Activated CD4-positive, alpha-beta T cell treated with anti-CD3 and anti-CD28 coated beads, Interleukin-2, amount 10 ng/mL, durations not matched to agents 24 days and 14 days (primary cell): ENCODE data around the gene RFPL4A. TPM values are rescaled to one million over a fixed set of nuclear protein-coding genes. Genes with fewer than 3 reads are reported as not detected.
"Not testable (repeated sequence)": the region's sequence is repeated elsewhere in the genome, so short reads cannot be mapped to it uniquely, and the experiment has no call there.

ENCODE experiments used
- DNase-seq: peaks from one replicate; pipeline ENCODE4 v3.0.0; 2022
- H3K27ac Mint-ChIP-seq: one replicate; pipeline ENCODE4 v1.8.0; 2022; ENCODE audit warnings: mild to moderate bottlenecking, mixed read lengths
- H3K27me3 Mint-ChIP-seq: one replicate; pipeline ENCODE4 v1.8.0; 2022; ENCODE audit warnings: mixed read lengths
- H3K36me3 Mint-ChIP-seq: one replicate; pipeline ENCODE4 v1.8.0; 2022; ENCODE audit warnings: low read depth, mild to moderate bottlenecking, mixed read lengths
- H3K4me1 Mint-ChIP-seq: one replicate; pipeline ENCODE4 v1.8.0; 2021; ENCODE audit warnings: mixed read lengths
- H3K4me3 Mint-ChIP-seq: one replicate; pipeline ENCODE4 v1.8.0; 2022; ENCODE audit warnings: mild to moderate bottlenecking, moderate library complexity, mixed read lengths
- H3K9me3 Mint-ChIP-seq: one replicate; pipeline ENCODE4 v1.8.0; 2021; ENCODE audit warnings: mixed read lengths
- intact Hi-C: fragments of 100-400 bp; cut with micrococcal nuclease; formaldehyde crosslinking; loops from one replicate; pipeline ENCODE4 v1.15.1; 2023
- total RNA-seq: library from RNA; stranded (reverse); gene quantifications from 2 replicates; pipeline ENCODE4 v1.2.3, GENCODE V29; 2022

Gene RFPL4A
- total RNA-seq, result not detected in 2 replicates

DNA sequence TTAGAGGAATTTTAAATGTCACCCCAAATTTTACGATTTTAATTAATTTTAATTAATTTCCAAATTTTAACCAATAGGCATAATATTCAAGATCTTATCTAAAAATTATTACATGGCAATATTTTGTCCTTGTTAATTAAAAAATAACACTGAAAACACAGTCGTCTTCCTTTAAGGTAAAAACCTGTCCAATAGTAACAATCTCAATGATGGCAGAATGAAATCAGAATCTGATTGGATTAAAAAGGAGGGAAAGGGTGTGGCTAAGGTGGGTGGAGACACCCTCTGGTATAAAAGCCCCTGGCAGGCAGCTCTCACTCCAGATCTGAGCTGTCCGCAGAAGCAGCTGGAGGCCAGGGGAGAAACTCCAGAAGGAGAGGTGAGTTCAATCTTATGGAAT is at the start of gene RFPL4A:
Gene RFPL4A, plus strand, starts transcription at position 301 of the 400 bp plus-strand sequence. CDS start 2,704 bp downstream, outside the sequence.
- not testable (repeated sequence) for H3K9me3 Mint-ChIP-seq, H3K36me3 Mint-ChIP-seq, H3K4me1 Mint-ChIP-seq

DNA sequence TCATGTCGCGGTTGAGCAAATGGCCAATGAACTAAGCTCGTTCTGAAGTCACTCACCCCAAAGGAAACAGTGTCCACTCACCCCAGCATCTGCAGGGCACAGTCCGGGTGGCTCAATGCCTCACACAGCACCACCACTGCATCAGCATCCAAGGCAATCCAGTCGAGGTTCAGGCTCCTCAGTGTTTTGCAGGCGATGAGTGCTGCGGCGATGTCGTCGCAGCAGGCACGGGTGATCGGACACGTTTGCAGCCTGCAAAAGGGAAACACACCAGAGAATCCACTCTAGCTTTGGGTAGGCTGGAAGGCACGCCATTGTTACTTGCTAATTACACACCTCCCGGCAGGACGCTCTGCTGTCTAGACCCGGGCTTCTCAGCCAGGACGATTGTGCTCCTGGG is 47.2 kb upstream of the RFPL4A start:
- Mint-ChIP-seq H3K27ac (no peak overlapping the region), H3K9me3 (peaks cover 8% of the 10 kb centered on the region), H3K27me3 (no peaks in the 10 kb centered on the region), H3K36me3 (peaks cover 3% of the 10 kb centered on the region), H3K4me3 (no peak overlapping the region), H3K4me1 (no peaks in the 10 kb centered on the region)
- intact Hi-C loops, result no loop called here
- no peak for DNase-seq

More for the DNA sequence above, at the start of gene RFPL4A:
- intact Hi-C loops, DNase-seq, H3K4me3 Mint-ChIP-seq, H3K27ac Mint-ChIP-seq, H3K27me3 Mint-ChIP-seq: not testable (repeated sequence)

DNA sequence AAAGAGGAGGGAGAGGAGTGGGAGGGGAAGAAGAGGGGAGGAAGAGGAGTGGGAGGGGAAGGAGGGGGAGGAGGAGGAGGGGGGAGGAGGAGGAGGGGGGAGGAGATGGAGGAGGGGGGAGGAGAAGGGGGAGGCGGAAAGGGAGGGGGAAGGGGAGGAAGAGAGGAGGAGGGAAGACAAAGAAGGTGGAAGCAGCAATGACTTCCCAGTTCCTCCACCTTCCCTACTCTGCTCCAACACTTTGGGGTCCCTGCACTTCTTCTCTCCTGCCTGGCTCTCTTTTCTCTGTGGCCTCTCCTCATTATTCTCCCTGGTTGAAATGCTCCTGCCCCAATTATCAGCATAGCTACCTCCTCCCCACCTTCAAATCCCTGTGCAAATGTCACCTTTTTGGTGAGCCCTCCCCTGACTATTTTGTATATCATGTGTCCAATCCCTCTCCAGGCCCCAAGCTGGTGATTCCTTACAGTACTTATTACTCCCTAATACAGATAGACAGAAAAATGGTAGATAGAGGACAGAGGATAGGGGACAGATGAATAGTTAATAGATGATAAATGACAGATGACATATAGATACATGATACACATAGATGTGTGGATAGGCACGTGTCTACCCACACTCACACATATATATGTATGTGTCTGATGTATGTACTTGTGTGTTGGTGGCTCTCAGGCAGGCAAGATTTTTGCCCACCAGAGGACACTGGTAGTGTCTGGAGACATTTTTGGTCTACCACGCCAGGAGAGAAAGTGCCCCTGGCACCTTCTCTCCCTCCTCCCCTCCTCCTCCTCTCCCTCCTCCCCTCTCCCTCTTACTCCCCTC is 45.9 kb upstream of the RFPL4A start:
- intact Hi-C loops, result no loop called here
- no peak for DNase-seq
- Mint-ChIP-seq H3K27ac (no peak overlapping the region), H3K27me3 (no peaks in the 10 kb centered on the region), H3K36me3 (peaks cover 3% of the 10 kb centered on the region), H3K4me3 (no peak overlapping the region), H3K9me3 (peaks cover 8% of the 10 kb centered on the region), H3K4me1 (no peaks in the 10 kb centered on the region)

DNA sequence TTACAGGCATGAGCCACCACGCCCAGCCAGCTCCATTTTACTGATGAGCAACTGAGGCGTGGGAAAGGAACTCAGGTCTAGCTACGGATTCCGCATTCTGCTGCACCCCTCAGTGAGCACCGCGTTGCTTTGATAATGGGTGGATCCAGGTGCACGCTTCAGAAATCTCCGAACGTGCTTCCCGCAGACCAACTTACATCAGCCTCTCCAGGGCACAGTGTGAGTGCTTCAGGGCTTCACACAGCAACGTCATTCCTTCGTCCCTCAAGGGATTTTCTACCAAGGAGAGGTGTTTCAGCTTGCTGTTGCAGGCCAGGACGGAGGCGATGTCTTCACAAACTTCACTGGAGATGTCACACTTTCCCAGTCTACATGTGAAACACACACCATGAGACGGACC is 42.4 kb upstream of the RFPL4A start:
- no peak for DNase-seq
- no peaks in the 10 kb centered on the region for H3K4me1 Mint-ChIP-seq
- no peak overlapping the region for H3K27ac Mint-ChIP-seq
- peaks cover 1% of the 10 kb centered on the region for H3K27me3 Mint-ChIP-seq
- H3K4me3 Mint-ChIP-seq, result no peak overlapping the region
- intact Hi-C loops, result no loop called here
- peaks cover 3% of the 10 kb centered on the region for H3K36me3 Mint-ChIP-seq
- H3K9me3 Mint-ChIP-seq, result peaks cover 20% of the 10 kb centered on the region

DNA sequence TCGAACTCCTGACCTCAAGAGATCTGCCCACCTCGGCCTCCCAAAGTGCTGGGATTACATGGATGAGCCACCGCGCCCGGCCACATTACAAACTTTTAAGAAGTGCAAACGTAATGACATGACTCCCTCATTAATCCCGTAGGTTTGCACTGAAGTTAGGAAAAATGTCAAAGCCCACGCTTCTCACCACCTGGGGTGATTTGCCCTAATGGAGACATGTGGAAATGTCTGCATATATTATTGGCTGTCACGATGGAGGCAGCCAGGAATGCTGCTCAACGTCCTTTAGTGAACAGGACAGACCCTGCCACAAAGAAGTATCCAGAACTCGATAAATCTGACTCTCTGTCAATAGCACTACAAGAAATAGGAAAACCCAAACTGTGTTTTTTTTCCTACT is 41.6 kb upstream of the RFPL4A start:
- Mint-ChIP-seq H3K27me3 (peaks cover 1% of the 10 kb centered on the region), H3K4me1 (no peaks in the 10 kb centered on the region), H3K36me3 (peaks cover 3% of the 10 kb centered on the region), H3K9me3 (peaks cover 23% of the 10 kb centered on the region), H3K4me3 (no peak overlapping the region), H3K27ac (no peak overlapping the region)
- DNase-seq, result no peak
- intact Hi-C loops, result no loop called here

DNA sequence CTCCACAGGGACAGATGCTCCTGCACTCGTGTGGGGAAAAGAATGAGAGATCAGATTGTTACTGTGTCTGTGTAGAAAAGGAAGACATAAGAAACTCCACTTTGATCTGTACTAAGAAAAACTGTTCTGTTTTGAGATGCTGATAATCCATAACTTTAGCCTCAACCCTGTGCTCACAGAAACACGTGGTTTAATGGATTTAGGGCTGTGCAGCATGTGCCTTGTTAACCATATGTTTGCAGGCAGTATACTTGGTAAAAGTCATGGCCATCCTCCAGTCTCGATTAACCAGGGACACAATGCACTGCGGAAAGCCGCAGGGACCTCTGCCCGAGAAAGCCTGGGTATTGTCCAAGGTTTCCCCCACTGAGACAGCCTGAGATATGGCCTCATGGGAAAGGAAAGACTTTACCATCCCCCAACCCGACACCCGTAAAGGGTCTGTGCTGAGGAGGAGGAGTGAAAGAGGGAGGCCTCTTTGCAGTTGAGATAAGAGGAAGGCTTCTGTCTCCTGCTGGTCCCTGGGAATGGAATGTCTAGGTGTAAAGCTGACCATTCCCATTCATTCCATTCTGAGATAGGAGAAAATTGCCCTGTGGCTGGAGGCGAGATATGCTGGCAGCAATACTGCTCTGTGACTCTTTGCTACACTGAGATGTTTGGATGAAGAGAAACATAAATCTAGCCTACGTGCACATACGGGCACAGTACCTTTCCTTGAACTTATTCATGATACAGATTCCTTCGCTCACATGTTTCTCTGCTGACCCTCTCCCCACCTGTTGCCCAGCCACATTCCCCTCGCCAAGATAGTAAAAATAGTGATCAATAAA is 40.8 kb upstream of the RFPL4A start:
- H3K4me3 Mint-ChIP-seq, H3K4me1 Mint-ChIP-seq, H3K27ac Mint-ChIP-seq, DNase-seq, intact Hi-C loops, H3K27me3 Mint-ChIP-seq, H3K36me3 Mint-ChIP-seq: not testable (repeated sequence)
- H3K9me3 Mint-ChIP-seq, result peaks cover 26% of the 10 kb centered on the region

DNA sequence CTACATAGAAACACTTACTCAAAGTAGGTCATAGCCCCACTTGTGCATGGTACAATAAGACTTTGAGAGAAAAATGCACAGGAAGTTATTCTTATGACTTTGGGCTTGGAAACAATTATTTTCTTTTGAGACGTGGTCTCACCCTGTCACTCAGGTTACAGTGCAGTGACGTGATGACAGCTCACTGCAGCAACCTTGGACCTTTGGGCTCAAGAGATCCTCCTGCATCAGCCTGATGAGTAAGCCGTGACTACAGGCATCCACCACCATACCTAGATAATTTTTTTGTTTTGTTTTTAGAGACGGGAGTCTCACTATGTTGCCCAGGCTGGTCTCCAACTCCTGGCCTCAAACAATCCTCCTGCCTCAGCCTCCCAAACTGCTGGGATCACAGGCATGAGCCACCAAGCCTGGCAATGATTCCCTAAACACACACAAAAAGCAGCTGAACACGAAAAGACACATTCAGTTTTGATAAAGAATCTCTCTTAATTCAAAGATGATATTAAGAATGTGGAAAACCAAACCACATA is 38.6 kb upstream of the RFPL4A start:
- no peak for DNase-seq
- Mint-ChIP-seq H3K27ac (no peak overlapping the region), H3K9me3 (peaks cover 26% of the 10 kb centered on the region), H3K4me3 (no peak overlapping the region), H3K27me3 (peaks cover 1% of the 10 kb centered on the region), H3K36me3 (no peaks in the 10 kb centered on the region), H3K4me1 (no peaks in the 10 kb centered on the region)
- intact Hi-C loops, result no loop called here

DNA sequence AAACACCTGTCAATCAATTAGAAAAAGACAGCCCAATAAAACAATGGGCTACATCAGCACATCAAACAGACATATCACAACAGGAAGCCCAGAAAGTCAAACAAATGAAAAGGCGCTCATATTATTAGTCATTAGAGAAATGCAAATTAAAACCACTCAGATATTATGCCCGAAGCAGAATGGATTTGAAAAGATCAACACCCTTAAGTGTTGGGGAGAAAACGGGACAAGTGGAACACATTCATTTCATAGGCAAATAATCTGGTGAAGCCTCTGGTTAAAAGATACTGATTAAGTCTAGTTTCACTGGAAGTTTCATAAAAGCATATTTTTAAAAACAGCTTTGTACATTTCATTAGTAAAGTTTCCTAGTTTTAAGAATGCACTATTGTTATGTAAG is 38.1 kb upstream of the RFPL4A start:
- H3K36me3 Mint-ChIP-seq, result no peaks in the 10 kb centered on the region
- H3K9me3 Mint-ChIP-seq, result peaks cover 26% of the 10 kb centered on the region
- H3K27ac Mint-ChIP-seq, result no peak overlapping the region
- DNase-seq, result no peak
- intact Hi-C loops, result no loop called here
- peaks cover 1% of the 10 kb centered on the region for H3K27me3 Mint-ChIP-seq
- H3K4me1 Mint-ChIP-seq, result no peaks in the 10 kb centered on the region
- H3K4me3 Mint-ChIP-seq, result no peak overlapping the region

DNA sequence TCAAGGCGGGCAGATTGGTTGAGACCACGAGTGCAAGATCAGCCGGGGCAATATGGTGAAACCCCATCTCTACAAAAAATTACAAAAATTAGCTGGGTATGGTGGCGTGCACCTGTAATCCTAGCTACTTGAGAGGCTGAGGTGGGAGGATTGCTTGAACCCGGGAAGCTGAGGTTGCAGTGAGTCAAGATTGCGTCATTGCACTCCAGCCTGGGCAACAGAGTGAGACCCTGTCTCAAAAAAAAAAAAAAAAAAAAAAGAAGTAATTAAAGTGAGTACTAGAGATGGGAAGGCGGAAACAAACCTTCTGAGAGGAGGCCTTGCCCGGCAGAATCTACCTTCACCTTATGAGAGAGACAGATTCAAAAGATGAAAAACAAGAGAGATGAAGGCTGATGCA is 35.4 kb upstream of the RFPL4A start:
- peaks cover 1% of the 10 kb centered on the region for H3K27me3 Mint-ChIP-seq
- no peaks in the 10 kb centered on the region for H3K4me1 Mint-ChIP-seq
- intact Hi-C loops, result no loop called here
- H3K9me3 Mint-ChIP-seq, result peaks cover 25% of the 10 kb centered on the region
- DNase-seq, result no peak
- no peak overlapping the region for H3K4me3 Mint-ChIP-seq
- H3K27ac Mint-ChIP-seq, result no peak overlapping the region
- H3K36me3 Mint-ChIP-seq, result no peaks in the 10 kb centered on the region

DNA sequence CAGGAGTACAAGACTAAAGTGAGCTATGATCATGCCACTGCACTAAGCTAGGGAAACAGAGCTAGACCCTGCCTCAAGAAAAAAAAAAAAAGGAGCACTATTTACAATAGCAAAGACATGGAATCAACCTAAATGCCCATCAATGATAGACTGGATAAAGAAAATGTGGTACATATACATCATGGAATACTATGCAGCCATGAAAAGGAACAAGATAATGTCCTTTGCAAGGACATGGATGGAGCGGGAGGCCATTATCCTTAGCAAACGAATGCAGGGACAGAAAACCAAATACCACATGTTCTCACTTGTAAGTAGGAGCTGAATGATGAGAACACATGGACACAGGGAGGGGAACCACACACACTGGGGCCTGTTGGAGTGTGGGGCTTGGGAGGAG is 28.5 kb upstream of the RFPL4A start:
- intact Hi-C loops, H3K27ac Mint-ChIP-seq, H3K4me1 Mint-ChIP-seq, H3K36me3 Mint-ChIP-seq, H3K4me3 Mint-ChIP-seq, H3K27me3 Mint-ChIP-seq, DNase-seq: not testable (repeated sequence)
- H3K9me3 Mint-ChIP-seq, result peaks cover 14% of the 10 kb centered on the region

DNA sequence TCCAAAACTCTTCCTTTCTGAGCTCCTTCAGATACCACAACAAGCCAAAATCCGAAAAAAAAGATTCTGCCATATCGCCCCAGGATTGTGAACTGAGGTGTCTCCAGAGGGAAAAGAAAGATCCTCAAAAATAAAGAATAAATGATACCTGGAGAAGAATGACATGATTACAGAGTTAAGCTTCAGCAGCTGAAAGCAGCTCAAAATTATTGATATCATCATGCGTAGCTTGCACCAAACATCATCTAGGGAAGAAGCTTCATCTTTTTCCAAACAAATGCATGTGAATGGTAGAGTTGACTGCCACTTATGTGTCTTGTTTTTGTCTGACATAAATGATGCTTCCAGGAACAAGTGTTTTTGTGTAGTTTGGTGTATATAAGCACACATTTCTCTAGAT is 20.6 kb upstream of the RFPL4A start, which contains the start of gene NLRP9:
Gene NLRP9, minus strand, starts transcription at position 101 of the 400 bp plus-strand sequence. Its CDS starts 28 bp downstream, at position 73.
- Mint-ChIP-seq H3K27ac (no peak within 1 kb of the TSS), H3K9me3 (peaks cover 6% of the 10 kb centered on the region), H3K27me3 (no peaks in the 10 kb centered on the region), H3K36me3 (no peaks in the 10 kb centered on the region), H3K4me1 (no peaks in the 10 kb centered on the region), H3K4me3 (no peak within 1 kb of the TSS)
- no peak for DNase-seq
- intact Hi-C loops, result no loop called here

DNA sequence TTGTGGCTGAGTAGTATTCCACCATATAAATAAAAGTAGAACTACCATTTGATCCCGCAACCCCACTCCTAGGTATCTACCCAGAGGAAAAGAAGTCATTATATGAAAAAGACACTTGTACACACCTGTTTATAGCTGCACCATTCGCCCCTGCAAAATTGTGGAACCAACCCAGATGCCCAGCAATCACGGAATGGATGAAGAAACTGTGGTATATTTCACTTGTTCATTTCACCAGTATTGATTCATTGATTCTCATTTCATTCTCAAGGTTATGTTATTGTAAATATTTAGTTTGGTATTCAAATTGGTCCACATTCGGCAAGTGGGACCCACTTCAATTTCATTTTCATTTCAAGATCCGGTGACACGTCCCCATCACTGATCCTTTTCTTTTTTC is 8.2 kb upstream of the RFPL4A start:
- Mint-ChIP-seq H3K9me3 (peaks cover 2% of the 10 kb centered on the region), H3K27ac (no peak overlapping the region), H3K4me1 (no peaks in the 10 kb centered on the region), H3K36me3 (no peaks in the 10 kb centered on the region), H3K4me3 (no peak overlapping the region), H3K27me3 (no peaks in the 10 kb centered on the region)
- DNase-seq, result no peak
- intact Hi-C loops, result no loop called here

DNA sequence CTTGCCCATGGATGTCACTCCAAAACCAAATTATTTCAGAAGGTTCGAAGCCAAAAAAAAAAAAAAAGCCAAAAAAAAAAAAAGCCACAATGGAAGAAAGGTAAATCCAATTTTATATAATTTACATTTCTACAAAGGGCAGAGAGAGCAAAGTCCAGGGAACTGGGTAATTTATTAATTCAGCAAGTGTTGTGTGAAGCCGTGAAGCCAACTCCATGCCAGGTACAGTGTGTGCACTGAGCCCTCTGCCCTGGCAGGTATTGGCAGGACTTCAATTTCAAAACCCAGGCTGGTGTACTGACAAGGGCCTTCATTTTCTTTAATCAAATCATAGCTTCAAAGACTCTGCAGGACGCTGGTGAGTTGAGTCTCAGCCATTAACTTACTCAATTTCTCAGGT is 5.5 kb upstream of the RFPL4A start:
- H3K4me3 Mint-ChIP-seq, result no peak overlapping the region
- no peak overlapping the region for H3K27ac Mint-ChIP-seq
- H3K9me3 Mint-ChIP-seq, result peaks cover 5% of the 10 kb centered on the region
- intact Hi-C loops, result no loop called here
- H3K4me1 Mint-ChIP-seq, result no peaks in the 10 kb centered on the region
- DNase-seq, result no peak
- no peaks in the 10 kb centered on the region for H3K36me3 Mint-ChIP-seq
- no peaks in the 10 kb centered on the region for H3K27me3 Mint-ChIP-seq

DNA sequence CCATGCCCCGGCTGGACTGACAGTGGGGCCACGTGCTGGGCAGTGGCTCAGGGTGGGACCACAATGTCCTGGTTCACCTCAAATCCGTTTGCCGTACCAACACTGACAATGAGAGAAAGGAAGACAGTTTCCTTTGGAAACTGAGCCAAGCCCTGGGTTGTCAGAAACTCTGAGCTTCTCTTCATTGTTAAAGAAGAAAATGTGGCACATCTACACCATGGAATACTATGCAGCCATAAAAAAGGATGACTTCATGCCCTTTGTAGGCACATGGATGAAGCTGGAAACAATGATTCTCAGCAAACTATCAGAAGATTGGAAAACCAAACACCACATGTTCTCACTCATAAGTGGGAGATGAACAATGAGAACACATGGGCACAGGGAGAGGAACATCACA is 2.1 kb upstream of the RFPL4A start:
- H3K36me3 Mint-ChIP-seq, intact Hi-C loops, H3K4me1 Mint-ChIP-seq, H3K27me3 Mint-ChIP-seq, H3K9me3 Mint-ChIP-seq, DNase-seq, H3K27ac Mint-ChIP-seq, H3K4me3 Mint-ChIP-seq: not testable (repeated sequence)
